Measurements from ENCODE around the gene ZMYND12.

The ZMYND12 gene

GRCh38 chr1:42385283-42385682 is 70.5 kb downstream of the ZMYND12 start:
- DNase-seq, result no peak

- DNase-seq, result no peak
Measured at GRCh38 chr1:42381280-42381673, 74.5 kb downstream of the ZMYND12 start.

GRCh38 chr1:42380586-42381279 is 75.1 kb downstream of the ZMYND12 start, which contains the start of gene RIMKLA:
RIMKLA (plus strand) TSS chr1:42380792; CDS start chr1:42380935, 143 bp downstream.
- DNase-seq, result peak; percentile 43

Measured in stimulated activated CD4-positive, alpha-beta T cell treated with anti-CD3 and anti-CD28 coated beads, Interleukin-4, amount 100 ng/mL, for 1 hour (primary cell).